ENCODE data around the gene SLC5A9.

SLC5A9 gene

GRCh38 chr1:48214820-48215219, 7.7 kb upstream of the SLC5A9 start:
- no peak for DNase-seq

DNA sequence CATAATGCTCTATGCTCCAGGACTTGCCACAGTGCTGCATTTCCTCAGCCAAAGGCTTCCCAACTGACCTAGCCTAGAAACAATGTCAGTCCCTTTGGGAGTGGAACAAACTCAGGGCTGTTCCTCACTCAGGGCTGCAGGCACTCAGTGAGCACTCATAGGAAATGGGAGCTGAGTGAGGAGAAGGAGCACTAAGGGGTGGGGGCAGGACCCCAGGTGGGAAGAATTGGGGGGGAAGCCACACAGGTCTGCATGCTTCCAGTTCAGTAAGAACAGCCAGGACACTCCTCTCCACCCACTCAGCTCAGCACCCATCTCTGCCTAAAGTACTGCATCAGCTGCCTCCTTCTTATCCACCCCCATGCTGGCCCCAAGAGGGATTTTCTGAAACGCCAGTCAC, 7.3 kb upstream of the SLC5A9 start:
- DNase-seq = no peak

GRCh38 chr1:48215889-48216288, 6.6 kb upstream of the SLC5A9 start:
- DNase-seq = no peak

DNA sequence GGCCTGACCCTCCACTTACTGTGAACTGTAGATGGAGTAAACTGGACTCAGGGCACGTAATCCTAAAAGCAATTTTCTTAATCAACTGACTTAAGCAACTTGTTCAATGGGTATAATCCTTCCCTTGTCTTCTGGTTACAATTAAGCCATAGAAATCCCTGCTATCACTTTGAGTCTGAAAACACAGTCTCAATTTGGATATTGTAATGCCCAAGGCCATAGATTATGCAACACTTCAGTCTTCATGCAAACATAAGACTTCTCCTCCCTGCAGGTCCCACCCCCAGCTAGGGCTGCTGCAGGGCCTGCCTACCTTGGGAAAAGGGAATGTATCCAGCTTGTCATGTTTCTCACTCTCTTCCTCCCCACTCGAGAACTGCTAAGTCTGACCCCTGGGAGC, 6.2 kb upstream of the SLC5A9 start:
- no peak for DNase-seq

- DNase-seq = no peak
Observed at GRCh38 chr1:48216941-48217340, 5.6 kb upstream of the SLC5A9 start.

DNA sequence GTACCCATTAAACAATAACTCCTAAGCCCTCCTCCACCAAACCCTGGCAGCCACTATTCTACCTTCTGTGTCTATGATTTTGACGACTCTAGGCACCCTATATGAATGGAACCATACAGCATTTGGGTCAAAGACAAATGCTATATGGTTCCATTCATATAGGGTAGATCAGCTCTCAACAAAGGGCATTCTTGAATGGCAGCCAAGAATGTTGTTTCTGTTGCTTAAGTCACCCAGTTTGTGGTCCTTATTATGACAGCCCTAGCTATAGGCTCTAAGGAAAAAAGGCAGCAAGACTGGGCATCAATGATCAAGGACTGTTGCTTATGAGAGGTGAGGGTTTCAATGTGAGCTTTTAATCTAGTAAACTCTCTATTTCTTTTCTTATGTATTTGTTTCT, 4.7 kb upstream of the SLC5A9 start:
- DNase-seq = no peak

DNA sequence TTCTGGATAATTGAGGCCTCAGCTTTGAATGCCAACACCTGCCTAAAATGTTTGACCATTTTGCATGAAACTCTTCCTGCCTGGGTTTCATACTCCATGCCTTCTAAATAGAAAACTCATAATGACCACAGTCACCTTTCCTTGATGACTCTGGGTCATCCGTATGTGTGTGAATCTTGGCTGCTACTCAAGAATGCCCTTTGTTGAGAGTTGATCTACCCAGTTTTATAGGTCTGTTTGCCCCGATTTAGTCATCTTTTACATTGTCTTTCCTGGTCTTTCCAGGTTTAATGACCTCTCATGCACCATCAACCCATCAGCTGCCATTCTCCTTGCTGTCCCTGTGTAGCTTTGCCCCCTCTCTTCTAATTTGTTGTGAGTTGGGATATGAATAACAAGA, 2.7 kb upstream of the SLC5A9 start:
- no peak for DNase-seq

- no peak for DNase-seq
Observed at GRCh38 chr1:48221122-48221521, 1.4 kb upstream of the SLC5A9 start.

- no peak for DNase-seq
Observed at GRCh38 chr1:48221657-48222056, 859 bp upstream of the SLC5A9 start.

DNA sequence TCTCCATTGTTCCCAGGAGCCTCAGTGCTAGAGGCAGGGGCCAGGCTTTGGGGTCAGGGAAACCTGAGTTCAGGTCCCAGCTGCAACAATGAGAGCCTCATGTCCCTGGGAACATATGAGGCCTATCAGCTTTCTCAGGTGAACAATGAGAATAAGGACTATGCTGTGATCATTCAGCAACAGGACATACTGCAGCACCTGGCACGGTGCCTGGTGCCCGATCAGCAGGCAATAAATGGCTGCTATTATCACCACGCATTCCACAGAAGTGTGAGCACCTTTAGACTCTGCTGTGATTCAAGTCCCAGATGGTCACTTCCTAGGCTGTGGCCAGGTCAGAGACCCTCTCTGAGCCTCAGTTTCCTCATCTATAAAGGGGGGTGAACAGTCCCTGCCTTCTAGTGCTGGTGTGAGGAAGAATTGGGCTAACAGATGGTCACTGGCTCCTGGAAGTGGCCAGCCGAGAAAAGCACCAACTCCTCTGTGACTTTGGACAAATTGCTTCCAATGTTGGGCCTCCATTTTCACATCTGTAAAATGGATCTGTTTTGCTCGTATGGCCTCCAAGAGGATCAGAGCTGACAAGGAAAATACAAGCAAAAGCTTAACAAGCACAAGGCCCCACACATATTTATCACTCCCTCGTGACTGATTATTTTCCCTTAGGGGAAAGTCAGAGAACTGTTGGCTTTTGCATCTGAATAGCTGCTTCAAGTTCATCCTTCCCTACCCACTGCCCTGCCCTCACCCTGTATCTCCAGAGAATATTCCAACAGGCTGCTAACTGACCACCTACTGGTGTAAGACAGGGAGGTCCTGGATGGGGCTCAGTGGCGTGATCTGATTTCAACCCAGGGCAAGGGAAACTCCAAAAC, 1.1 kb downstream of the SLC5A9 start:
- no peak for DNase-seq

DNA sequence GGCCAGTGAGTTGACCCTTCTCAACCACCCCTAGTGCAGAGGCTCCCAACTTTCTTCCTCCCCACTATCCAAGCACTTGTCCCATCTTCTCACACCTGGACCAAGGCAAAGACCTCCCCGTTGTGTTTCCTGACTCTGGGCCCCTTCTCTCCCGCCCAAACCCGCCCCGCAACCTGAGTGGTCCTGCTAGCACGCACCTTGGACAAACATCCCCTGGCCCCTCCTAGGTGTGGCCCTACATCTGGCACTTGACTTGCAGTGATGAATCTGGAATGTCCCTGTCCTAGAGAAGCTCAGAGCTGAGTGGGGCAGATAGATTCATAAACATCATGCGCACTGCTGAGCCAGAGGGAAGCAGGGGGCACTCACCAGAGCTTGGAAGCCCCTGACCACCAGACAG, 2.3 kb downstream of the SLC5A9 start:
- no peak for DNase-seq

DNA sequence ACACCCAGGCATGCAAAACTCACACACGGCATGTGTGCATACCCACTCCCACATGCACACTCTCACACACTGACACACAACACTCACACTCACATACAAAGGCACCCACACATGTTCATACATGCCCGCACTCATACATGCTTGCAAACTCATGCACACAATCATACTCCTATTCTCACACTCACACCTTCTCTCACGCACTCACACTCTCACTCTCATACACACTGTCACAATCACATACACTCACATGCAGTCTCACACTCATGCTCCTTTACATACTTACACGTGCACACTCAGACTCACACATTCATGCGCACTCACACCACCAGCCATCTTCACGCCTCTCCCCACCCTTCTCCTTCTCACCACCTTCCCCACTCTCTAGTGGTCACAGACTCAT, 3.1 kb downstream of the SLC5A9 start:
- DNase-seq = no peak

DNA sequence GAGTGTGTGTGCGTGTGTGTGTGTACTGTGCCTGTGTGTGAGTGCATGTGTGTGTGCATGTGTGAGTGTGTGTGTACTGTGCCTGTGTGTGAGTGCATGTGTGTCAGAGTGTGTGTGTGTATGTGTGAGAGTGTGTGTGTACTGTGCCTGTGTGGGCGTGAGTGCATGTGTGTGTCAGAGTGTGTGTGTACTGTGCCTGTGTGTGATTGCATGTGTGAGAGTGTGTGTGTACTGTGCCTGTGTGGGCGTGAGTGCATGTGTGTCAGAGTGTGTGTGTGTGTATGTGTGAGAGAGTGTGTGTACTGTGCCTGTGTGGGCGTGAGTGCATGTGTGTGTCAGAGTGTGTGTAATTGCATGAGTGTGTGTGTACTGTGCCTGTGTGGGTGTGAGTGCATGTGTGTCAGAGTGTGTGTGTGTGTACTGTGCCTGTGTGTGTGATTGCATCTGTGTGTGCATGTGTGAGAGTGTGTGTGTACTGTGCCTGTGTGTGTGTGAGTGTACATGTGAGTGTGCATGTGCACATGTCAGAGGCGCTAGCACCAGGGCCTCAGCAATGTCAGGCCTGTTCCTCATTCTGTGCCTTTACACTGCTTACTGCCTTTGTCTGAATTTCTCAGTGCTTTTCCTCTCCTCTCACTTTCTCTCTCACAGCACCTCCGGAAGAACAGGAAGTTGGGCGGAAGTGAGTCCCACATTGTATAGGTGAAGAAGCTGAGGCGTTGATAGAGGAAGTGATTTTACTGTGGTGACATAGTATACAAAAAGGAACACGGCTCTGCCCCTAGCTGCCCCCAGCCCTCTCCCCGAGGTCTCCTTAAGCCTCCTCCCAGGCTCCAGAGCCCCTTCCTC, 4.9 kb downstream of the SLC5A9 start:
- peak; percentile 11 for DNase-seq

DNA sequence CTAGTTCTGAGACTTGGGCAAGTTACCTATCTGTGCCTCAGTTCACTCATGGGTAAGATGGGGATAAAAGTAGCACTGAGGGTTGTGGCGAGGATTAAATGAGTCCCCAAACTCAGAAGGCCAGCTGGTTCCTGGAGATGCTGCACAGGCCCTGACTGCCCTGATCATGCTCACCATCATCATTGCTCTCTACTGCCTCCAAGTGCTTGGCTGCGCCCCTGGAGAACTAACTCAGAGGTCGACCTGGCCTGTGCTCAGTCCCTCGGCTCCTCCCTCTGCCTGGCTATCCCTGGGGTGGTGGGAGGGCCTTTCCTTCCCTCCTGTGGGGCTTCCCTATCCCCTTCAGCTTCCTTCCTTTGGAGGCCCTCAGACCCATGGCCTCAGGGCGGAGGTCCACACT, 5.6 kb downstream of the SLC5A9 start:
- DNase-seq = peak; percentile 11

DNA sequence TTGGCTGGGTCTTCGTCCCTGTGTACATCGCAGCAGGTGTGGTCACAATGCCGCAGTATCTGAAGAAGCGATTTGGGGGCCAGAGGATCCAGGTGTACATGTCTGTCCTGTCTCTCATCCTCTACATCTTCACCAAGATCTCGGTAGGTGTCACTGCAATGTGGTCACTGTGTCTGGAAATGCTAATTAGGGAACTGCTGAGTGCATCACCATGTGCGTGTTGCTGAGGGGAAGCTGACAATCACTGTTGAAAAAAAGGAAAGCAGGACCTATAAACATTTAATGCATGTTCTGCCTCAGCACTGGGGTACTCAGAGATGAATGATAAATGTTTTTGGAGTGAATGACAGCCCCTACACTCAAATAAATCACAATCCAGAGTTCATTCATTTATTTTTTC, 6.8 kb downstream of the SLC5A9 start:
- DNase-seq = no peak

DNA sequence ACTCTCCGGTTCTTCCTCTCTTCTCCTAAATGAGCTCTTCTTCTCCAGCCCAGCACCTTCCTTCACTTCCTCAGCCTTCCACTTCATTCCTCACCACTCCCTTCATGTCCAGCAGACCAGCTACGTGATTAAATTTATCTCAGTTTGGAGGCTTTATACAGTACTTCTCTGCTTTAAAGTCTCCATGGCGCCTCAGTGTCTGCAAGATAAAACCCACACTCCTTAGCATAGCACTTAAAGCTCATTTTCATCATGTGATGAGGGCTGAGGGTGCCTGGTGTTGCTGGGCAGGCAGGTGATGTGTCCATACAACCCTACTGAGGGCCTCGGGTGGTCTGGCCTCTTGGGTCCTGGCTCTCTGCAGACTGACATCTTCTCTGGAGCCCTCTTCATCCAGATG, 7.7 kb downstream of the SLC5A9 start:
- no peak for DNase-seq

DNA sequence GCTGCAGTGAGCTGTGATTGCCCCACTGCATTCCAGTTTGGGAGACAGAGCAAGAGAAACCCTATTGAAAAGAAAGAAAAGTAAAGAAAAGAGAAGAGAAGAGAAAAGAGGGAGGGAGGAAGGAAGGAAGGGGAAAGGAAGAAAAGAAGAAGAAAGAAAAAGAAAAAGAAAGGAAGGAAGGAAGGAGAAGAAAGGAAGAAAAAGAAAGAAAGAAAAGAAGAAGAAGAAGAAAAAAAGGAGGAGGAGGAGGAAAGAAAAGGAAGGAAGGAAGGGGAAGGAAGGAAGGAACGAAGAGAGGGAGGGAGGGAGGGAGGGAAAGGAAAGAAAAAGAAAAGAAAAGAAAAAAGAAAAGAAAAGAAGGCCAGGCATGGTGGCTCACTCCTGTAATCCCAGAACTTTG, 10.2 kb downstream of the SLC5A9 start:
- DNase-seq = no peak

DNA sequence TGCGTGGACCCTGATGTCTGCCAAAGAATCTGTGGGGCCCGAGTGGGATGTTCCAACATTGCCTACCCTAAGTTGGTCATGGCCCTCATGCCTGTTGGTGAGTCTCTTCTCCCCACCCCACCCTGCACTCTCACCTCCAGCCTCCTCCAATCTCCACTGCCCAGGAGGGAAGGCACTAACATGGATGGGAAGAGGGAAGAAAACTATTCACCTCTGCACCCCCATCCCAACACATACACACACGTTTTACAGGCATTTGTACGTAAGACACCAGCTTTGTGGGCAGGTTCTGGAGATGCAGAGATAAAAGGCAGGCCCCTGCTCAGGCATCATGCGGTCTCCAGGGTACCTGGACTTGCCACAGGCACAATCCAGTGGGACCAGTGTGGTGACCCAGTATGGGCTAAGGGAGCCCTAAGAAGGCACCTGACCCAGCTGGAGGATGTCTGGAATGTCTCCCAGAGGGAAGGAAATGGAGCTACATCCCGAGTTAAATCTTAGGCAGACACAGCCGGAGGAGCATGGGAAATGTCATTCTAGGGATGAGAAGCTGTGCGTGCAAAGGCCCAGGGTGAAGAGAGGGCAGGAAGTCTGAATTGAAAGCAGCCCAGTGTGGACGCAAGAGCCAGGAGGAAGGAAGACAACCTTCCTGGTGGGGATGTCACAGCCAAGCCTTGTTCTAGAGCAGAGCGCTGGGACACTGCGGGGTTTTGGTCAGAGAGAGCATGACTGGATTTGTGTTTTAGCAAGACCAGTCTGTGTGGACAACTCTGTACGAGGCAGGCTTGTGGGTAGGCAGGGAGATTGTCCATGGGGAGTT, 11.4 kb downstream of the SLC5A9 start:
- DNase-seq = no peak

DNA sequence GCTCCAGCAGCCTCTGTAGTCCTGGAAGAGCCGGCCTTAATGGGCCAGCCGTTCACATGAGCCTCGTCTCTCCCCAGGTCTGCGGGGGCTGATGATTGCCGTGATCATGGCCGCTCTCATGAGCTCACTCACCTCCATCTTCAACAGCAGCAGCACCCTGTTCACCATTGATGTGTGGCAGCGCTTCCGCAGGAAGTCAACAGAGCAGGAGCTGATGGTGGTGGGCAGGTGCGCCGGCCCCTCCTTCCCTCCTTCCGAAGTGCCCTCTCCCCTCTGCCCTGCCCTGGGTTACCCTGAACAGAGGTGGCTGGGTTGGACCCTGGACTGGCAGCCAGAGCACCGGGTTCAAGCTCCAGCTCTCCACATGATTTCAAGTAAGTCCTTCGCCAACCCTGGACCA, 13.1 kb downstream of the SLC5A9 start:
- no peak for DNase-seq

- no peak for DNase-seq
Observed at GRCh38 chr1:48236716-48237470, 14.4 kb downstream of the SLC5A9 start.

DNA sequence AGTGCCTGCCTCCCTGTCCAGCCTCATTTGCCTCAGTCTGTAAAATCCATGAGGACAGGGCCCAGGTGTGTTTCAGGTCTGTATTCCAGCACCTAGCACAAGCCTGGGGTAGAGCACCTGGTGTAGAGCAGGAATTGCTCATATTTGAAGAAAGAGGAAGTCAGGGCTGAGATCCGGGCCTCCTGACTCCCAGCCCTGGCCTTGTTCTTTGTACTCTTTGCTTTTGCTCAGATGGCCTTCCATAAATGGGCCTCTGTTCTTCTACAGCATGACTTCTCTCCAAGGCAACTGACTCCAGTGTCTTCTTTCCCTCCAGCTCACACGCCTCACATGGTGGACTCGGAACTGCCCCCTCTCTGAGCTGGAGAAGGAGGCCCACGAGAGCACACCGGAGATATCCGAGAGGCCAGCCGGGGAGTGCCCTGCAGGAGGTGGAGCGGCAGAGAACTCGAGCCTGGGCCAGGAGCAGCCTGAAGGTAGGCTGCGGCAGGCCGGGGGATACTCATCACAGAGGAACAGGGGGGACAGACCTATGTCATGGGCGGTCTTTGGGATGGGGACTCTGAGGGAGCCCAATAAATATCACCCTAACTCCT, 19.7 kb downstream of the SLC5A9 start:
- DNase-seq = no peak

DNA sequence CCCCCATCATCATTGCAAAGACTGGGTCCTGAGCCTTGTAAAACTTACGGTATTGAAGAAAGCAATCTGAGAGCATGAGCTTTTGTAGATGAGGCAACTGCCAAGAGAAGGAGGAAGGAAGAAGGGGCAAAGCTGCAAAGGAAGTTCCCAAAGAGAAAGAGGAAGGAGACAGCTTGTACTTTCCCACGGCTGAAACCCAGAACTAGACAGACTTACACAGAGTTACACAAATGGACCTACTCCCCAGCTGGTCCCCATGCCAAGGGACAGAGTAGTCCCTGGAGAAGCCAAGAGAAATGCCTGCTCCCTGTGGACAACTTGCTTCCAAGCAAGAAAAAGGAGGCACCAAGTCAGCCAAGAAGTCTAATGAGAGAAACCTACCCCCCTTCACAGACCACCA, 22.6 kb downstream of the SLC5A9 start:
- DNase-seq = no peak

All from activated CD4-positive, alpha-beta T cell treated with anti-CD3 and anti-CD28 coated beads for 48 hours (primary cell).